Suprapubic skin (tissue), 4 donors: ENCODE measurements around the gene OR2AJ1. TPM values are rescaled to one million over a fixed set of nuclear protein-coding genes. Genes with fewer than 3 reads are reported as not detected.
A peak's percentile ranks its signal among the peaks of the same experiment; 100 is the strongest.

Experiments used
- DNase-seq, 2 donors: peaks; one replicate each; pipeline ENCODE4 v3.0.0-alpha.2; 2019; ENCODE audit warnings: low spot score in 2 of 2
- H3K27ac ChIP-seq: fragments of 200-600 bp; sonication (generic); one replicate; pipeline ENCODE4 v1.5.1; 2019
- H3K27me3 ChIP-seq: fragments of 200-600 bp; sonication (generic); one replicate; pipeline ENCODE4 v1.5.1; 2019
- H3K36me3 ChIP-seq: fragments of 200-600 bp; sonication (generic); one replicate; pipeline ENCODE4 v1.5.1; 2019
- H3K4me1 ChIP-seq: fragments of 200-600 bp; sonication (generic); one replicate; pipeline ENCODE4 v1.5.1; 2019
- H3K4me3 ChIP-seq: fragments of 200-600 bp; sonication (generic); one replicate; pipeline ENCODE4 v1.5.1; 2019; ENCODE audit warnings: mild to moderate bottlenecking
- H3K9me3 ChIP-seq: fragments of 200-600 bp; sonication (generic); one replicate; pipeline ENCODE4 v1.5.1; 2019
- EP300 ChIP-seq: sonication (generic); formaldehyde crosslinking; IDR thresholded peaks from one replicate; pipeline ENCODE4 v1.6.1; 2017; ENCODE audit warnings: antibody characterized with exemption
- POLR2A ChIP-seq, 2 donors: fragments of 450-650 bp; IDR thresholded peaks; one replicate each; pipeline ENCODE4 v1.6.1; 2017; ENCODE audit warnings: antibody characterized with exemption in 2 of 2, mild to moderate bottlenecking in 2 of 2, moderate library complexity in 2 of 2
- POLR2AphosphoS5 ChIP-seq, 3 donors: sonication (generic); formaldehyde crosslinking; IDR thresholded peaks; one replicate each; pipeline ENCODE4 v1.6.1; 2017; ENCODE audit warnings: antibody characterized with exemption in 3 of 3
- WGBS: methylation state at CpG from one replicate; pipeline ENCODE4 v1.1.5; 2018; 5-methylcytosine and 5-hydroxymethylcytosine counted together
- total RNA-seq, 4 donors: library from RNA; depleted of rRNA; stranded (reverse); fragments of >200 nt; gene quantifications; one replicate each; pipeline ENCODE4 v1.1.0, GENCODE V29; 2016
- TF ChIP-seq, protein P1 (sequence below), 2 donors: fragments of 200-600 bp in 1 of 2; fragments of 450-650 bp in 1 of 2; sonication (generic) in 1 of 2; IDR thresholded peaks; one replicate each; pipeline ENCODE4 v1.5.1; 2016 to 2019; ENCODE audit warnings: antibody characterized with exemption in 2 of 2, mild to moderate bottlenecking in 1 of 2, moderate library complexity in 1 of 2

The OR2AJ1 gene
- total RNA-seq, 4 donors from 2014 or later = not detected

- no peak overlapping the region for H3K27ac ChIP-seq
- no peak for DNase-seq
- TF ChIP-seq POLR2AphosphoS5 (IDR thresholded peaks at IDR 0.05) = no peak
- TF ChIP-seq EP300 = no peak
- TF ChIP-seq, protein P1, sequence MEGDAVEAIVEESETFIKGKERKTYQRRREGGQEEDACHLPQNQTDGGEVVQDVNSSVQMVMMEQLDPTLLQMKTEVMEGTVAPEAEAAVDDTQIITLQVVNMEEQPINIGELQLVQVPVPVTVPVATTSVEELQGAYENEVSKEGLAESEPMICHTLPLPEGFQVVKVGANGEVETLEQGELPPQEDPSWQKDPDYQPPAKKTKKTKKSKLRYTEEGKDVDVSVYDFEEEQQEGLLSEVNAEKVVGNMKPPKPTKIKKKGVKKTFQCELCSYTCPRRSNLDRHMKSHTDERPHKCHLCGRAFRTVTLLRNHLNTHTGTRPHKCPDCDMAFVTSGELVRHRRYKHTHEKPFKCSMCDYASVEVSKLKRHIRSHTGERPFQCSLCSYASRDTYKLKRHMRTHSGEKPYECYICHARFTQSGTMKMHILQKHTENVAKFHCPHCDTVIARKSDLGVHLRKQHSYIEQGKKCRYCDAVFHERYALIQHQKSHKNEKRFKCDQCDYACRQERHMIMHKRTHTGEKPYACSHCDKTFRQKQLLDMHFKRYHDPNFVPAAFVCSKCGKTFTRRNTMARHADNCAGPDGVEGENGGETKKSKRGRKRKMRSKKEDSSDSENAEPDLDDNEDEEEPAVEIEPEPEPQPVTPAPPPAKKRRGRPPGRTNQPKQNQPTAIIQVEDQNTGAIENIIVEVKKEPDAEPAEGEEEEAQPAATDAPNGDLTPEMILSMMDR (IDR thresholded peaks at IDR 0.05) = no peak
- no peak for TF ChIP-seq POLR2A (IDR thresholded peaks at IDR 0.05)
- peaks cover 4% of the 10 kb centered on the region for H3K9me3 ChIP-seq
- H3K4me3 ChIP-seq = no peak overlapping the region
- no peaks in the 10 kb centered on the region for H3K36me3 ChIP-seq
- 89% methylated on average over 13 of the region's 13 CpGs for WGBS
- no peaks in the 10 kb centered on the region for H3K27me3 ChIP-seq
- no peaks in the 10 kb centered on the region for H3K4me1 ChIP-seq
Measured at GRCh38 chr1:247905181-247905580, 19.5 kb upstream of the OR2AJ1 start.

- WGBS = 51% methylated on average over 9 of the region's 9 CpGs
- peaks cover 3% of the 10 kb centered on the region for H3K9me3 ChIP-seq
- DNase-seq = no peak
- H3K4me1 ChIP-seq = no peaks in the 10 kb centered on the region
- no peaks in the 10 kb centered on the region for H3K36me3 ChIP-seq
- no peak overlapping the region for H3K27ac ChIP-seq
- TF ChIP-seq POLR2AphosphoS5 (IDR thresholded peaks at IDR 0.05) (no peak), POLR2A (IDR thresholded peaks at IDR 0.05) (no peak), EP300 (no peak)
- TF ChIP-seq, protein P1 (IDR thresholded peaks at IDR 0.05) = no peak
- peak overlapping the region; percentile 30 for H3K4me3 ChIP-seq
- no peaks in the 10 kb centered on the region for H3K27me3 ChIP-seq
Measured at GRCh38 chr1:247905910-247906503, 18.7 kb upstream of the OR2AJ1 start.

- H3K27me3 ChIP-seq = no peaks in the 10 kb centered on the region
- H3K27ac ChIP-seq = no peak overlapping the region
- H3K4me1 ChIP-seq = no peaks in the 10 kb centered on the region
- TF ChIP-seq, protein P1 (IDR thresholded peaks at IDR 0.05) = no peak
- TF ChIP-seq EP300 = no peak
- no peaks in the 10 kb centered on the region for H3K36me3 ChIP-seq
- DNase-seq = no peak
- WGBS = 33% methylated on average over 7 of the region's 7 CpGs
- peak overlapping the region; percentile 30 for H3K4me3 ChIP-seq
- H3K9me3 ChIP-seq = no peaks in the 10 kb centered on the region
Measured at GRCh38 chr1:247906504-247907047, 18.1 kb upstream of the OR2AJ1 start.

GRCh38 chr1:247908766-247909165 is 15.9 kb upstream of the OR2AJ1 start:
- DNase-seq = no peak
- WGBS = 82% methylated on average over 5 of the region's 5 CpGs
- H3K4me1 ChIP-seq = no peaks in the 10 kb centered on the region
- no peaks in the 10 kb centered on the region for H3K9me3 ChIP-seq
- no peaks in the 10 kb centered on the region for H3K36me3 ChIP-seq
- H3K27me3 ChIP-seq = no peaks in the 10 kb centered on the region
- TF ChIP-seq EP300 (no peak), POLR2AphosphoS5 (IDR thresholded peaks at IDR 0.05) (no peak), POLR2A (IDR thresholded peaks at IDR 0.05) (no peak)
- TF ChIP-seq, protein P1 (IDR thresholded peaks at IDR 0.05) = no peak
- H3K27ac ChIP-seq = no peak overlapping the region
- H3K4me3 ChIP-seq = no peak overlapping the region

DNA sequence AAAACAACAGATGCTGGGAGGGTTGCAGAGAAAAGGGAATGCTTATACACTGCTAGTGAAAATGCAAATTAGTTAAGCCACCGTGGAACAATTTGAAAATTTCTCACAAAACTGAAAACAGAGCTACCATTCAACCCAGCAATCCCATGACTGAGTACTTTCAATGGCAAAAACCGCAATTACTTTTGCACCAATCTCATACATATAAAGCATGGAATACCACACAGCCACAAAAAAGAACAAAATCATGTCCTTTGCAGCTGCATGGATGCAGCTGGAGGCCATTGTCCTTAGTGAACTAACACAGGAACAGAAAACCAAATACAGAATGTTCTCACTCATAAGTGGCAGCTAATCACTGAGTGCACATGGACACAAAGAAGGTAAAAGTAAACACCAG is 10.9 kb upstream of the OR2AJ1 start:
- TF ChIP-seq POLR2A (IDR thresholded peaks at IDR 0.05) (no peak), POLR2AphosphoS5 (IDR thresholded peaks at IDR 0.05) (no peak), EP300 (no peak)
- TF ChIP-seq, protein P1 (IDR thresholded peaks at IDR 0.05) = no peak
- DNase-seq = no peak
- no peaks in the 10 kb centered on the region for H3K27me3 ChIP-seq
- H3K4me3 ChIP-seq = no peak overlapping the region
- WGBS = 92% methylated on average over 2 of the region's 2 CpGs
- no peak overlapping the region for H3K27ac ChIP-seq
- H3K4me1 ChIP-seq = no peaks in the 10 kb centered on the region
- no peaks in the 10 kb centered on the region for H3K36me3 ChIP-seq
- no peaks in the 10 kb centered on the region for H3K9me3 ChIP-seq
